Thymus (tissue), 11 donors: ENCODE measurements around the gene CALCA. TPM values are rescaled to one million over a fixed set of nuclear protein-coding genes. Genes with fewer than 3 reads are reported as not detected.

ENCODE experiments used
- DNase-seq, 9 donors: peaks; one replicate each; pipeline ENCODE4 v3.0.0-alpha.2; 2013; ENCODE audit warnings: low spot score in 9 of 9, low read depth in 6 of 9, missing footprints in 1 of 9
- H3K27ac ChIP-seq, 2 donors: one replicate each; pipeline ENCODE4 v1.5.1; 2013; ENCODE audit warnings: control low read depth in 1 of 2, low read depth in 1 of 2, low read length in 1 of 2, mild to moderate bottlenecking in 1 of 2, moderate library complexity in 1 of 2
- H3K27me3 ChIP-seq, 2 donors: one replicate each; pipeline ENCODE4 v1.5.1; 2013; ENCODE audit warnings: low read length in 1 of 2; ENCODE audit not compliant: control insufficient read depth in 2 of 2, insufficient read depth in 1 of 2
- H3K36me3 ChIP-seq, 2 donors: one replicate each; pipeline ENCODE4 v1.5.1; 2013; ENCODE audit warnings: low read length in 1 of 2, mild to moderate bottlenecking in 1 of 2, moderate library complexity in 1 of 2; ENCODE audit not compliant: control insufficient read depth in 2 of 2, insufficient read depth in 2 of 2
- H3K4me1 ChIP-seq, 2 donors: one replicate each; pipeline ENCODE4 v1.5.1; 2013; ENCODE audit warnings: low read length in 2 of 2; ENCODE audit not compliant: control insufficient read depth in 2 of 2, insufficient read depth in 2 of 2
- H3K4me3 ChIP-seq, 2 donors: one replicate each; pipeline ENCODE4 v1.5.1; 2013; ENCODE audit warnings: low read length in 2 of 2, control low read depth in 1 of 2, mild to moderate bottlenecking in 1 of 2
- H3K9me3 ChIP-seq, 2 donors: one replicate each; pipeline ENCODE4 v1.5.1; 2013; ENCODE audit warnings: low read length in 1 of 2, mild to moderate bottlenecking in 1 of 2; ENCODE audit not compliant: control insufficient read depth in 2 of 2, insufficient read depth in 1 of 2
- WGBS: extraction: QIAGEN DNeasy Blood & Tissue Kit; methylation state at CpG from one replicate; pipeline ENCODE4 v1.1.7; 2013; 5-methylcytosine and 5-hydroxymethylcytosine counted together
- polyA plus RNA-seq: library from polyadenylated mRNA; stranded (reverse); fragments of 200-250 nt; gene quantifications from one replicate; pipeline ENCODE4 v1.2.3, GENCODE V29; 2013
- total RNA-seq: library from RNA; stranded (reverse); fragments of 120-200 nt; gene quantifications from one replicate; pipeline ENCODE4 v1.2.4, GENCODE V29; 2013
- donor health status: healthy.

The CALCA gene
- total and polyA plus RNA-seq, 2 donors = 0.61 to 4.6 TPM

GRCh38 chr11:14956111-14956510 is 16.0 kb downstream of the CALCA start:
- no peak overlapping the region for H3K27ac ChIP-seq
- no peaks in the 10 kb centered on the region for H3K27me3 ChIP-seq
- 91% methylated on average over 2 of the region's 2 CpGs for WGBS
- DNase-seq = no peak
- H3K4me3 ChIP-seq = no peak overlapping the region
- H3K36me3 ChIP-seq = no peaks in the 10 kb centered on the region
- no peaks in the 10 kb centered on the region for H3K4me1 ChIP-seq
- no peaks in the 10 kb centered on the region for H3K9me3 ChIP-seq

- no peaks in the 10 kb centered on the region for H3K4me1 ChIP-seq
- H3K27ac ChIP-seq = no peak overlapping the region
- H3K4me3 ChIP-seq = no peak overlapping the region
- no peak for DNase-seq
- no peaks in the 10 kb centered on the region for H3K27me3 ChIP-seq
- H3K9me3 ChIP-seq = no peaks in the 10 kb centered on the region
- H3K36me3 ChIP-seq = no peaks in the 10 kb centered on the region
Observed at GRCh38 chr11:14954581-14954980, 17.6 kb downstream of the CALCA start.

DNA sequence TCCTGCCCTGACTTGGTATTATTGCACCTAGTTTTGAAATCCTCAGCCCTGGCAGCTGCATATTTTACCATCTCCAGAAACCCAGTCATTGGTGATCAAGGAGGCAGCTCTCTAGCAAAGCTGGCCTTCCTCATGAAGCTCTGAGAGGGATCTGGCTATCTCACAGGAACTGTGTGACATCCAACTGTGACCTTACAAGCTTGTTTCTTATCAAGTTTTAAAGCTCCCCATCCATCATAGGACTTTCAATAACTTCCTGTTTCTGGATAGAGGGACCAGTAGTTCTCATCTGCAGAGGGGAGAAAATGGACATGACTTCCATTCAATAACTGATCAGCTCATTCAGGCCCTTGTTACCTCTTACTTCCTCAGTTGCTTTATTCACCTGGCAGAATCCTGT is 18.2 kb downstream of the CALCA start:
- H3K4me1 ChIP-seq = no peaks in the 10 kb centered on the region
- no peak overlapping the region for H3K27ac ChIP-seq
- H3K9me3 ChIP-seq = no peaks in the 10 kb centered on the region
- DNase-seq = no peak
- H3K4me3 ChIP-seq = no peak overlapping the region
- H3K27me3 ChIP-seq = no peaks in the 10 kb centered on the region
- no peaks in the 10 kb centered on the region for H3K36me3 ChIP-seq

GRCh38 chr11:14949437-14950147 is 22.6 kb downstream of the CALCA start:
- Histone ChIP-seq H3K9me3 (no peaks in the 10 kb centered on the region), H3K36me3 (no peaks in the 10 kb centered on the region), H3K27me3 (no peaks in the 10 kb centered on the region), H3K27ac (no peak overlapping the region), H3K4me1 (no peaks in the 10 kb centered on the region), H3K4me3 (no peak overlapping the region)
- WGBS = 93% methylated on average over 4 of the region's 4 CpGs
- no peak for DNase-seq

GRCh38 chr11:14942745-14943144 is 29.4 kb downstream of the CALCA start:
- H3K4me1 ChIP-seq = no peaks in the 10 kb centered on the region
- no peak overlapping the region for H3K27ac ChIP-seq
- no peaks in the 10 kb centered on the region for H3K27me3 ChIP-seq
- H3K4me3 ChIP-seq = no peak overlapping the region
- WGBS = 92% methylated on average over 3 of the region's 3 CpGs
- H3K36me3 ChIP-seq = no peaks in the 10 kb centered on the region
- no peaks in the 10 kb centered on the region for H3K9me3 ChIP-seq
- DNase-seq = no peak

DNA sequence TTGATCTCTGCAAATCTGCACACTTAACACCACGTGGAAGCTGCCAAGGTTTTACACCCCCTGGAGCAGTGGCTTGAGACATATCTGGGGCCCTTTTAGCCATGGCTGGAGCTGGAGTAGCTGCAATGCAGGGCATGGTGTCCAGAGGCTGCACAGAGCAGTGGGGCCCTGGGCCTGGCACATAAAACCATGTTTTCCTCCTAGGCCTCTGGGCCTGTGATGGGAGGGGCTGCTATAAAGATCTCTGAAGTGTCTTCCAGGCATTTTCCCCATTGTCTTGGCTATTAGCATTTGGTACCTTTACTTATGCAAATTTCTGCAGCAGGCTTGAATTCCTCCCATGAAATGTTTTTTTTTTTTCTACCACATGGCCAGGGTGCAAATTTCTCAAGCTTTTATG is 33.2 kb downstream of the CALCA start:
- no peaks in the 10 kb centered on the region for H3K27me3 ChIP-seq
- WGBS = 79% methylated on average over 1 of the region's 1 CpG
- H3K4me1 ChIP-seq = no peaks in the 10 kb centered on the region
- H3K36me3 ChIP-seq = no peaks in the 10 kb centered on the region
- no peak for DNase-seq
- no peak overlapping the region for H3K27ac ChIP-seq
- no peak overlapping the region for H3K4me3 ChIP-seq
- H3K9me3 ChIP-seq = no peaks in the 10 kb centered on the region

GRCh38 chr11:14934641-14935351 is 37.4 kb downstream of the CALCA start:
- H3K27ac ChIP-seq = no peak overlapping the region
- no peaks in the 10 kb centered on the region for H3K36me3 ChIP-seq
- H3K9me3 ChIP-seq = no peaks in the 10 kb centered on the region
- H3K27me3 ChIP-seq = no peaks in the 10 kb centered on the region
- no peak overlapping the region for H3K4me3 ChIP-seq
- DNase-seq = no peak
- no peaks in the 10 kb centered on the region for H3K4me1 ChIP-seq
- WGBS = 47% methylated on average over 1 of the region's 1 CpG

DNA sequence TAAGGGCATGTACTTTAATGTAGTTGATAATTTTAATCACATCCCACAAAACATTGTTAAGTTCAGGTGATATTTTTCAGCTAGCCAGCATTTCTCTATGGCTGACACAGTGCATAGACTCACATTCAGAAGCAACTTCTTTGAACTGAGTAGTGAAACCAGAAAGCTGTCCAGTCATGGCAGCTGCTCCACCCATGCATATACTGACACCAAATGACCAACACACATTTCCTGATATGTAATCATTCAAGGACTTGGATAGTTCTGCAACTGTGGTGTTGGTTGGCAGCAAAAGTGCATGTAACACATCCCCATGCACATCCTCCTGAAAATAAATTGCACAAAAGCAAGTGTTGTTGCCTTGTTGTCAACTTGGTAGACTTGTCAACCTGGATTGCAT is 39.7 kb downstream of the CALCA start:
- Histone ChIP-seq H3K9me3 (no peaks in the 10 kb centered on the region), H3K27me3 (no peaks in the 10 kb centered on the region), H3K4me3 (no peak overlapping the region), H3K27ac (no peak overlapping the region), H3K36me3 (no peaks in the 10 kb centered on the region), H3K4me1 (no peaks in the 10 kb centered on the region)
- no peak for DNase-seq

DNA sequence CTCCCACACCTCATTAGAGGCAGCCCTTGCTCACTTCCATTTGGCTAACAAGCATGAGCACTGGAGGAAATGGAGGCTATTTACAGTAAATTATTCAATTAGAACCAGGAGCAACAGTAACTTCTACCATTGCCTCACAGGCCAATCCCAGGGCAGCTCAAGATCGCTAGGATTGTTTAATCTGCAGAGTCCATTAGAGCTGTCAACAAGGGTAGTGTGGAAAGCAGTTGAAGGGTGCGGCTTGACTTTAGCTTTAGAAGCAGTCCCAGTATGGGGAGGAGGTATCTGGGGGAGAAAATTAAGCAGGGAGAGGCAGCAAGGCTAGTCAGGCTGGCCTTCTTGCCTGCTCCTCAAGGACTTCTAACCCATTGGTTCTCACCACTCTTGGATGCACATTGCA is 41.8 kb downstream of the CALCA start:
- Histone ChIP-seq H3K4me1 (no peaks in the 10 kb centered on the region), H3K27ac (no peak overlapping the region), H3K9me3 (no peaks in the 10 kb centered on the region), H3K4me3 (no peak overlapping the region), H3K27me3 (no peaks in the 10 kb centered on the region), H3K36me3 (no peaks in the 10 kb centered on the region)
- no peak for DNase-seq
- 93% methylated on average over 2 of the region's 2 CpGs for WGBS
